ENCODE results near the gene TCEANC. TPM values are rescaled to one million over a fixed set of nuclear protein-coding genes. Genes with fewer than 3 reads are reported as not detected.
A peak's percentile ranks its signal among the peaks of the same experiment; 100 is the strongest.
"Not testable (repeated sequence)": the region's sequence is repeated elsewhere in the genome, so short reads cannot be mapped to it uniquely, and the experiment has no call there.

Gene TCEANC
- total RNA-seq, 2 experiments from 2014 or later: 1.9 TPM

DNA sequence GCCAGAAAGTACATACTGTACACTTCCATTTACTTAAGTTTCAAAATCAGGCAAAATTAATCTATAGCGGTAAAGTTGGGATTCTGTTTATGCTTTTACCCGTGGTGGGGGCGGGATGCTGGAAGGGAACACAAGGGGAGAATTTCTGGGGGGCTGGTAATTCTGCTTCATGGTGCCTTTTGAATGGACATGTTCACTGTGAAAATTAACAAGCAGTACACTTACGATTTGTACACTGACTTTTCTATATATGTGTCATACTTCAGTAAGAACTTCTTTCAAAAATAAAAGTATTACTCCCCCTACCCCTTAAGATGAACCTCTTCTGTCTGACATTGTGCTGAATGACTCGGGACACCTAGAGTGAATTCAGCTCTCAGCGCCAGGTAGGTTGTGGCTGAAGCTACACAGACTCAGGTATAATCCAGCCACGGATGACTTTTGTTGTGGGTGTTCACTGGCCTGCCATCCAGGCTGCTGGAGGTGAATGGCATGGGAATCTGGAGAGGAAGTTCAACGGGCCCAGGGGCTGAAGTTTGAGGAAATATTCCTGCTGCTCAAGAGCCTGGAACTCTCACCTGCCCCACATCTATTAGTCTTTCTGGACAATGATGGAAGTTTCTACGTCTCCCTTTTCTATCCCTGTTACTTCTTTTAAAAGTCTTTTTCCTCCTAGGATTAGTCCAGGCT lies 7.3 kb upstream of the TCEANC start:
- intact Hi-C loops (cut with micrococcal nuclease): loop anchor here (1.0 kb wide), 1 partner anchor 139 kb away; no protein-coding TSS in a partner anchor
- CTCF ChIA-PET: interaction anchor here (1.0 to 3.2 kb wide), 13 partner anchors 17 to 699 kb away, joined by 3 to 44 read pairs (median 4); no protein-coding TSS in a partner anchor

GRCh38 chrX:13646154-13646549 lies 6.8 kb upstream of the TCEANC start:
- H3K36me3 Mint-ChIP-seq: no peaks in the 10 kb centered on the region
- H3K27ac Mint-ChIP-seq: no peak overlapping the region
- intact Hi-C loops (cut with micrococcal nuclease): loop anchor here (1.0 kb wide), 1 partner anchor 140 kb away; no protein-coding TSS in a partner anchor
- POLR2A ChIA-PET: no interaction called here
- H3K27me3 Mint-ChIP-seq: no peaks in the 10 kb centered on the region
- peaks cover 23% of the 10 kb centered on the region for H3K4me1 Mint-ChIP-seq (ENCODE audit: low read depth)
- no peaks in the 10 kb centered on the region for H3K9me3 Mint-ChIP-seq
- CTCF ChIA-PET: interaction anchor here (0.8 to 3.2 kb wide), 16 partner anchors 10 to 700 kb away, joined by 3 to 44 read pairs (median 3); no protein-coding TSS in a partner anchor
- DNase-seq: peak; percentile 62
- H3K4me3 Mint-ChIP-seq: no peak overlapping the region

More for the DNA sequence above, 7.3 kb upstream of the TCEANC start:
- peaks cover 23% of the 10 kb centered on the region for H3K4me1 Mint-ChIP-seq (ENCODE audit: low read depth)
- no peaks in the 10 kb centered on the region for H3K36me3 Mint-ChIP-seq
- H3K27me3 Mint-ChIP-seq: no peaks in the 10 kb centered on the region
- POLR2A ChIA-PET: no interaction called here
- no peak overlapping the region for H3K27ac Mint-ChIP-seq
- no peaks in the 10 kb centered on the region for H3K9me3 Mint-ChIP-seq
- H3K4me3 Mint-ChIP-seq: no peak overlapping the region
- no peak for DNase-seq

DNA sequence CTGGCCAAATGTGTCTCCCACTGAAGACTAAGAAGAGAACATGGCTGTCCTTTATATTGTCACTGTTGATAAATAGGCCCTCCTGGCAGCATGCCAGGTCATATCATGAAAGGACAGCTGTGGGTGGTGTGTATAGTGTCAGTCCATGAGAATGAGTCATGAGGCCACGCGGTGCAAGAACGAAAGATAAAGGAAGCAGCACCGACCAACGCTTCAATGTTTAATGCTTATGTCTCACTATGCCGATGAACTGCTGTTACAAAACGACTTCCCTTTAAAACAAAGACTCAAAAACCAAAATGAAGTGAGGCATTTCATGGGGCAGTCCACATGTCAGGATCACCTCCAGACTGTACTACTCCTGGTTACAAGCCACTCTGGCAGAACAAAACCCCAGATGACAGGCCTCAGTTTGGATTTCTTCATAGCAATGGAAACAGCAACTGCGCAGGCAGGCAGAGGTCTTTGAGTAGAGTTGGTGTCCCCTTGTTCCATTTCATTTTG lies 5.2 kb upstream of the TCEANC start:
- CTCF ChIA-PET: no interaction called here
- intact Hi-C loops (cut with micrococcal nuclease): no loop called here
- H3K4me3 Mint-ChIP-seq: peak overlapping the region; percentile 23
- no peaks in the 10 kb centered on the region for H3K27me3 Mint-ChIP-seq
- POLR2A ChIA-PET: no interaction called here
- no peaks in the 10 kb centered on the region for H3K9me3 Mint-ChIP-seq
- peaks cover 32% of the 10 kb centered on the region for H3K4me1 Mint-ChIP-seq (ENCODE audit: low read depth)
- no peaks in the 10 kb centered on the region for H3K36me3 Mint-ChIP-seq
- peak overlapping the region; percentile 95 for H3K27ac Mint-ChIP-seq
- peak; percentile 84 for DNase-seq

DNA sequence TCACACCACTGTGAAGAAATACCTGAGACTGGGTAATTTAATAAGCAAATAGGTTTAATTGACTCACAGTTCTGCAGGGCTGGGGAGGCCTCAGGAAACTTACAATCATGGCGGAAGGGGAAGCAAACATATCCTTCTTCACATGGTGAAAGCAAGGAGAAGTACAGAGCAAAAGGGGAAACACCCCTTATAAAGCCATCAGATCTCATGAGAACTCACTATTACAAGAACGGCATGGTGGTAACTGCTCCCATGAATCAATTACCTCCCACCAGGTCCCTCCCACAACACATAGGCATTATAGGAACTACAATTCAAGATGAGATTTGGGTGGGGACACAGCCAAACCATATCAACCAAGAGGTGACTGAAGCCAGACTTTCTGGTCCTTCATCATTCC lies 4.6 kb upstream of the TCEANC start:
- CTCF ChIA-PET; intact Hi-C loops (cut with micrococcal nuclease); POLR2A ChIA-PET; DNase-seq; H3K27me3 Mint-ChIP-seq; H3K36me3 Mint-ChIP-seq; H3K9me3 Mint-ChIP-seq; H3K4me3 Mint-ChIP-seq: not testable (repeated sequence)
- H3K4me1 Mint-ChIP-seq (ENCODE audit: low read depth): peaks cover 32% of the 10 kb centered on the region
- peak overlapping the region; percentile 95 for H3K27ac Mint-ChIP-seq

DNA sequence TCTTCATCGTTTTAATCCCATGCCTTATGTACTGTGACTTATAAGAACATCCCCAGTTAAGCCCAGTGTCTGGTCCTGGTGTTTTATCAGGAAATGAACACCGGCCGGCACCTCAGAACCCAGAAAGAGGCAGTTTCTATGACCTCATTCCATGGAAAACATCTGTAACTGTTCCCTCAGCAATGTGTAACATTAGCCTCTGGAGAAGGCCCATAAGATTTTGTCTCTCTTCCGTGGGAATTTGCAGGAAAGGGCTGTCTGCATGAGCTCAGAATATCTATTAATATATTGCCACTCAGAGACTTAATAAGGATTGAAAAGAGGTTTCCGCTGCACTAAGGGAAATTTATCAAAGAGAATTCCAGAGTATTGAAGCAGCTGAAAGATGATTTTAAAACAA lies 3.1 kb upstream of the TCEANC start:
- peaks cover 35% of the 10 kb centered on the region for H3K4me1 Mint-ChIP-seq (ENCODE audit: low read depth)
- ChIA-PET CTCF (interaction anchor here (1.0 kb wide), 1 partner anchor 100 kb away, joined by 3 read pairs; no protein-coding TSS in a partner anchor), POLR2A (no interaction called here)
- no peaks in the 10 kb centered on the region for H3K36me3 Mint-ChIP-seq
- H3K27me3 Mint-ChIP-seq: no peaks in the 10 kb centered on the region
- intact Hi-C loops (cut with micrococcal nuclease): loop anchor here (5.0 kb wide), 4 partner anchors 558 to 1687 kb away; partner anchors contain the start of genes PIGA and PRPS2
- H3K4me3 Mint-ChIP-seq: no peak overlapping the region
- no peak for DNase-seq
- H3K9me3 Mint-ChIP-seq: no peaks in the 10 kb centered on the region
- no peak overlapping the region for H3K27ac Mint-ChIP-seq

- CTCF ChIA-PET: interaction anchor here (1.0 to 1.1 kb wide), 2 partner anchors 99 to 162 kb away, joined by 3 read pairs; no protein-coding TSS in a partner anchor
Measured at GRCh38 chrX:13650318-13650717, 2.6 kb upstream of the TCEANC start.

GRCh38 chrX:13651150-13651549 lies 1.8 kb upstream of the TCEANC start:
- H3K27ac Mint-ChIP-seq: peak overlapping the region; percentile 35
- DNase-seq: no peak
- ChIA-PET CTCF (interaction anchor here (1.1 kb wide), 1 partner anchor 163 kb away, joined by 3 read pairs; no protein-coding TSS in a partner anchor), POLR2A (no interaction called here)
- no peaks in the 10 kb centered on the region for H3K27me3 Mint-ChIP-seq
- no peaks in the 10 kb centered on the region for H3K9me3 Mint-ChIP-seq
- H3K4me3 Mint-ChIP-seq: no peak overlapping the region
- H3K36me3 Mint-ChIP-seq: no peaks in the 10 kb centered on the region
- H3K4me1 Mint-ChIP-seq (ENCODE audit: low read depth): peaks cover 38% of the 10 kb centered on the region
- intact Hi-C loops (cut with micrococcal nuclease): loop anchor here (5.0 kb wide), 4 partner anchors 559 to 1686 kb away; partner anchors contain the start of genes PIGA and PRPS2

More at GRCh38 chrX:13650318-13650717, 2.6 kb upstream of the TCEANC start:
- H3K4me3 Mint-ChIP-seq: no peak overlapping the region
- H3K4me1 Mint-ChIP-seq (ENCODE audit: low read depth): peaks cover 40% of the 10 kb centered on the region
- intact Hi-C loops (cut with micrococcal nuclease): loop anchor here (5.0 kb wide), 4 partner anchors 558 to 1687 kb away; partner anchors contain the start of genes PIGA and PRPS2
- no peaks in the 10 kb centered on the region for H3K9me3 Mint-ChIP-seq
- POLR2A ChIA-PET: no interaction called here
- no peaks in the 10 kb centered on the region for H3K36me3 Mint-ChIP-seq
- no peaks in the 10 kb centered on the region for H3K27me3 Mint-ChIP-seq
- no peak overlapping the region for H3K27ac Mint-ChIP-seq
- DNase-seq: no peak

DNA sequence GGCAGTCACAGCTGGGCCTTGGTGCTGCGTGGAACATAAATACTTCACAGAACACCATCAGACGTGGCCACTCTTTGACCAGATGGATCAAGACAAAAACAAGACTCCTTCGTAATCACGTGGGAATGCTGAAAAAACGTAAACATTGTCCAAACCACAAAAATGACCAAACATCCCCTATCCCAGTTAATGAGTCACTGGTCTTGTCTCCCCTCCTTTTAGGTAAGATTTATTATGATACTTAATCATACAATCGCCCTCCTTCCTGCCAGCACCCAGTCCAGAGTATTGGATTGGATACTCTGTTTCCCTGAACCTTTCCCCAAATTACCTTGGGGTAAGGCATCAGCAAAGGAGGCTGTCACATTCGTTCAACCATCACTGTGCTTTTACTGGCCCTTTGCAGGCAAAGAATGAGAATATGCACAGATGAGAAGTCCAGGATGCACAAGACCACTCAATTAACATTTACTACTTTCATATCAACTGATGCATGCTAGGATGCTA lies 601 bp upstream of the TCEANC start:
- Mint-ChIP-seq H3K36me3 (no peaks in the 10 kb centered on the region), H3K4me1 (ENCODE audit: low read depth) (peaks cover 29% of the 10 kb centered on the region), H3K4me3 (peak overlapping the region; percentile 84), H3K9me3 (no peaks in the 10 kb centered on the region), H3K27ac (peak overlapping the region; percentile 93), H3K27me3 (no peaks in the 10 kb centered on the region)
- DNase-seq: no peak
- ChIA-PET CTCF (interaction anchor here (1.0 kb wide), 1 partner anchor 83 kb away, joined by 3 read pairs; no protein-coding TSS in a partner anchor), POLR2A (interaction anchor here (1.4 to 2.1 kb wide), 2 partner anchors 36 to 83 kb away, joined by 5 to 9 read pairs; partner anchors contain the start of genes OFD1, RAB9A and TRAPPC2)
- intact Hi-C loops (cut with micrococcal nuclease): loop anchor here (1.0 to 5.0 kb wide), 8 partner anchors 16 to 1685 kb away; partner anchors contain the start of genes PIGA, PRPS2 and RAB9A

GRCh38 chrX:13654116-13654515 lies 1.2 kb downstream of the TCEANC start:
- peaks cover 24% of the 10 kb centered on the region for H3K4me1 Mint-ChIP-seq (ENCODE audit: low read depth)
- POLR2A ChIA-PET: interaction anchor here (1.4 to 2.1 kb wide), 2 partner anchors 35 to 81 kb away, joined by 5 to 9 read pairs; partner anchors contain the start of genes OFD1, RAB9A and TRAPPC2
- intact Hi-C loops (cut with micrococcal nuclease): loop anchor here (5.0 kb wide), 4 partner anchors 562 to 1683 kb away; partner anchors contain the start of genes PIGA and PRPS2
- DNase-seq: no peak
- no peaks in the 10 kb centered on the region for H3K27me3 Mint-ChIP-seq
- H3K4me3 Mint-ChIP-seq: no peak overlapping the region
- no peaks in the 10 kb centered on the region for H3K9me3 Mint-ChIP-seq
- H3K36me3 Mint-ChIP-seq: no peaks in the 10 kb centered on the region
- peak overlapping the region; percentile 45 for H3K27ac Mint-ChIP-seq
- CTCF ChIA-PET: interaction anchor here (0.6 to 1.0 kb wide), 3 partner anchors 93 to 378 kb away, joined by 3 read pairs; no protein-coding TSS in a partner anchor

DNA sequence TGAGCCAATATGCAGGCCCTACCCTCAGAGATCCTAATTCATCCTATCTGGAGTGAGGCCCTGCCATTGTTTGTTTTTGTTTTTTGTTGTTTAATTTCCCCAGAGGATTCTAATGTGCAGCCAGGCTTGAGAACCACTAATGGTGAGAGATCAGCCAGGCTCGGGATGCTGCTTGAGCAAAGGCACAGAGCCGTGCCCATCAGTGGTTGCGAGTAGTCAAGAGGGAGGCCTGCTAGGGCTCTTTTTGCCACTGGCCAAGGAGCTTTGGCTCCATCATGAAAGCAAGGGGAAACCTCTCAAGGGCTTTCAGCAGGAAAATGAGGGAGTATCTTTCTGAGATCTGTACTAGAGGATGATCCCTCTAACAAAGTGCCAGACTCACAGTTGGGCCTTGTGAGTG lies 2.7 kb downstream of the TCEANC start:
- no peaks in the 10 kb centered on the region for H3K36me3 Mint-ChIP-seq
- no peaks in the 10 kb centered on the region for H3K9me3 Mint-ChIP-seq
- no peak overlapping the region for H3K4me3 Mint-ChIP-seq
- no peaks in the 10 kb centered on the region for H3K27me3 Mint-ChIP-seq
- H3K27ac Mint-ChIP-seq: no peak overlapping the region
- H3K4me1 Mint-ChIP-seq (ENCODE audit: low read depth): peaks cover 26% of the 10 kb centered on the region
- no peak for DNase-seq
- ChIA-PET CTCF (interaction anchor here (0.8 to 0.9 kb wide), 2 partner anchors 9 to 33 kb away, joined by 3 to 4 read pairs; partner anchors contain the start of gene RAB9A), POLR2A (no interaction called here)
- intact Hi-C loops (cut with micrococcal nuclease): no loop called here

DNA sequence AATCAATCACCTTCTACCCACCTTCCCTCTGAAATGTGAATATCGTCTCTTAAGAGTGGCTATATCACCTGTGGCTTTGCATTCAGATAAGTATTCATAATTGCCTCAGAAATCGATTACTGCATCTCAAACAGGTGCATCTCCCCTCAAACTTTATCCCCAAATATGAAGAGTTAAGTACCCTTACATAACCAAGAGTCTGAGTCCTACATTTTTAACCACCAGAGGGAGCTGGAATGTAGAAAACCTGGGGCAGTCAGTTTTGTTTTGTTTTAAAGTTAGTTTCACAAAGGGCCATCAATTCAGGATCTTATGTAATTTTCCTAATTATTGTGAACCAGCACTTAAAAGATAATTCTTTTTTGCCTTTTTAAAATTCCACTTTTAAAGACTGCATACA lies 5.7 kb downstream of the TCEANC start:
- Mint-ChIP-seq H3K4me3 (no peak overlapping the region), H3K27me3 (no peaks in the 10 kb centered on the region), H3K36me3 (peaks cover 3% of the 10 kb centered on the region), H3K4me1 (ENCODE audit: low read depth) (peaks cover 28% of the 10 kb centered on the region), H3K27ac (peak overlapping the region; percentile 33), H3K9me3 (no peaks in the 10 kb centered on the region)
- no peak for DNase-seq
- POLR2A ChIA-PET: no interaction called here
- CTCF ChIA-PET: interaction anchor here (1.0 to 1.8 kb wide), 9 partner anchors 30 to 373 kb away, joined by 3 to 6 read pairs (median 5); partner anchors contain the start of genes GEMIN8, OFD1 and TRAPPC2
- intact Hi-C loops (cut with micrococcal nuclease): loop anchor here (1.0 to 2.0 kb wide), 3 partner anchors 30 to 372 kb away; no protein-coding TSS in a partner anchor
